ENCODE results near the gene PTPRA.
"Not testable (repeated sequence)": the region's sequence is repeated elsewhere in the genome, so short reads cannot be mapped to it uniquely, and the experiment has no call there.

Gene PTPRA

GRCh38 chr20:2888224-2888955 is 15.1 kb downstream of the PTPRA start:
- DNase-seq (ENCODE audit: low read depth), result no peak

- DNase-seq (ENCODE audit: low read depth), result no peak
These were observed 15.9 kb downstream of the PTPRA start for GRCh38 chr20:2889209-2889608.

- DNase-seq (ENCODE audit: low read depth), result no peak
These were observed 16.5 kb downstream of the PTPRA start for GRCh38 chr20:2889797-2890196.

- no peak for DNase-seq (ENCODE audit: low read depth)
These were observed 17.5 kb downstream of the PTPRA start for GRCh38 chr20:2890742-2891141.

- no peak for DNase-seq (ENCODE audit: low read depth)
These were observed 18.1 kb downstream of the PTPRA start for GRCh38 chr20:2891343-2891742.

- DNase-seq (ENCODE audit: low read depth), result no peak
These were observed 19.1 kb downstream of the PTPRA start for GRCh38 chr20:2892376-2892775.

- DNase-seq (ENCODE audit: low read depth), result no peak
These were observed 20.9 kb downstream of the PTPRA start for GRCh38 chr20:2894221-2894620.

GRCh38 chr20:2895154-2895553 is 21.9 kb downstream of the PTPRA start:
- not testable (repeated sequence) for DNase-seq (ENCODE audit: low read depth)

- no peak for DNase-seq (ENCODE audit: low read depth)
These were observed 26.0 kb downstream of the PTPRA start for GRCh38 chr20:2899243-2899642.

- no peak for DNase-seq (ENCODE audit: low read depth)
These were observed 27.7 kb downstream of the PTPRA start for GRCh38 chr20:2900845-2901592.

- no peak for DNase-seq (ENCODE audit: low read depth)
These were observed 29.0 kb downstream of the PTPRA start for GRCh38 chr20:2902291-2902690.

GRCh38 chr20:2902818-2903217 is 29.5 kb downstream of the PTPRA start:
- no peak for DNase-seq (ENCODE audit: low read depth)

GRCh38 chr20:2903686-2904085 is 30.4 kb downstream of the PTPRA start:
- DNase-seq (ENCODE audit: low read depth), result no peak

- no peak for DNase-seq (ENCODE audit: low read depth)
These were observed 34.2 kb downstream of the PTPRA start for GRCh38 chr20:2907519-2907918.

- DNase-seq (ENCODE audit: low read depth), result no peak
These were observed 36.7 kb downstream of the PTPRA start for GRCh38 chr20:2909953-2910352.

- no peak for DNase-seq (ENCODE audit: low read depth)
These were observed 37.9 kb downstream of the PTPRA start for GRCh38 chr20:2911200-2911599.

- no peak for DNase-seq (ENCODE audit: low read depth)
These were observed 40.9 kb downstream of the PTPRA start for GRCh38 chr20:2914160-2914559.

- DNase-seq (ENCODE audit: low read depth), result no peak
These were observed 44.0 kb downstream of the PTPRA start for GRCh38 chr20:2917266-2917665.

GRCh38 chr20:2918096-2919049 is 45.1 kb downstream of the PTPRA start:
- no peak for DNase-seq (ENCODE audit: low read depth)

GRCh38 chr20:2919518-2920245 is 46.4 kb downstream of the PTPRA start:
- DNase-seq (ENCODE audit: low read depth), result no peak

- no peak for DNase-seq (ENCODE audit: low read depth)
These were observed 47.2 kb downstream of the PTPRA start for GRCh38 chr20:2920473-2920872.

- no peak for DNase-seq (ENCODE audit: low read depth)
These were observed 48.2 kb downstream of the PTPRA start for GRCh38 chr20:2921506-2921905.
